GM08714 (cell line): ENCODE measurements around the gene UBE2I.

Experiments
- H3K4me3 ChIP-seq: fragments of 200-500 bp; sonication (Bioruptor generic); 2 replicates; pipeline ENCODE4 v1.5.1; 2014; ENCODE audit warnings: mild to moderate bottlenecking, low read length, inconsistent platforms
- ZNF274 ChIP-seq: IDR thresholded peaks from 2 replicates; pipeline ENCODE4 v1.6.1; 2012; ENCODE audit warnings: mild to moderate bottlenecking, low read depth, low read length

UBE2I gene

GRCh38 chr16:1366060-1366711 lies 56.8 kb downstream of the UBE2I start:
- H3K4me3 ChIP-seq = no peak overlapping the region
- TF ChIP-seq ZNF274 = no peak

- no peak for TF ChIP-seq ZNF274
- H3K4me3 ChIP-seq = no peak overlapping the region
Measured at GRCh38 chr16:1366712-1367299, 57.4 kb downstream of the UBE2I start.

- H3K4me3 ChIP-seq = no peak overlapping the region
- no peak for TF ChIP-seq ZNF274
Measured at GRCh38 chr16:1367486-1368174, 58.2 kb downstream of the UBE2I start.

GRCh38 chr16:1371054-1371978 lies 61.9 kb downstream of the UBE2I start:
- no peak overlapping the region for H3K4me3 ChIP-seq
- no peak for TF ChIP-seq ZNF274

- no peak overlapping the region for H3K4me3 ChIP-seq
- no peak for TF ChIP-seq ZNF274
Measured at GRCh38 chr16:1372292-1372950, 63.0 kb downstream of the UBE2I start.

GRCh38 chr16:1374418-1375297 lies 65.2 kb downstream of the UBE2I start:
- no peak for TF ChIP-seq ZNF274
- no peak overlapping the region for H3K4me3 ChIP-seq

- no peak overlapping the region for H3K4me3 ChIP-seq
- TF ChIP-seq ZNF274 = no peak
Measured at GRCh38 chr16:1375298-1375640, 65.8 kb downstream of the UBE2I start.

- no peak for TF ChIP-seq ZNF274
- H3K4me3 ChIP-seq = no peak overlapping the region
Measured at GRCh38 chr16:1375741-1376410, 66.4 kb downstream of the UBE2I start.
